HG03139 (cell line): ENCODE measurements around the gene GSE1.

Experiments
- ATAC-seq: cut with Tn5 transposase; IDR thresholded peaks from one replicate; pipeline ENCODE4 v1.9.1; 2021; ENCODE audit not compliant: unreplicated experiment

Gene GSE1

DNA sequence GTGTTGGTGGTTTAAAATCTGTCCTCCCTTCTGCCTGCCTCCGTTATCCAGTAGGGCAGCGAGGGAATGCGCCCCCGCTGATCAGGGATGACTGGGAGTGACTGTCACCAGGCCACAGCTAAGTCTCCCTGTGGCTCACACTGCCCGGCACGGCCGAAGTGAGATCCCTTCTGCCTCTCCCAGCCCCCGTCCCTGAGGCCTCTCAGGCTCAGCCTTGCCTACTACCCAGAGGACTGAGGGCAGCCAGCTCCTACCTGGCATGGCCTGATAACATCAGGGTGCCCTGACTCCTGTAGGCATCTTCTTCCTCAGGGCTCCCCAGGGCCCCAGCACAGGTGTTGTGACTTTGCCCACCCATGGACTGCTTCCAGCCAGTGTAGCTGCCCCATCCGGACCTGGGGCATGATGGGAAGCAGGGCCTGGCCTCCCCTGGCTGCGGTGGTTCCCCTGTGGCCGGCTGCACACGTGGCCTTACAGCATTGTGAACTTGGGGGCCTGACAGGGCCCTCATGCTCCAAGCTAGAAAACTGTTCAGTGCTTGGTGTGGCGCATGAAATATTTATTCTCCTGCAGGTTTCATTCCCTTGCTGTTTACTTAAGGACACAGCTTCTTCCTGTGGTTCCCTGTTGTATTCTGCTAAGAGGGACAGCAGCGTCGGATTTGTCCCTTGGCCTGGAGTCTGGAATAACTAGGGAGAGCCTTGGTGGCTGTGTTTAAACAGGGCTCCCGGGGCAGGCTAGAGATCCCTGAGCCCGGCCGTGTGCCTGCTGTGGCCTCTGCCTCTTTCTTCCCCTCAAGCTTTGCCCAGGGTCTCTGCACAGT lies 45.6 kb downstream of the GSE1 start:
- no peak for ATAC-seq

DNA sequence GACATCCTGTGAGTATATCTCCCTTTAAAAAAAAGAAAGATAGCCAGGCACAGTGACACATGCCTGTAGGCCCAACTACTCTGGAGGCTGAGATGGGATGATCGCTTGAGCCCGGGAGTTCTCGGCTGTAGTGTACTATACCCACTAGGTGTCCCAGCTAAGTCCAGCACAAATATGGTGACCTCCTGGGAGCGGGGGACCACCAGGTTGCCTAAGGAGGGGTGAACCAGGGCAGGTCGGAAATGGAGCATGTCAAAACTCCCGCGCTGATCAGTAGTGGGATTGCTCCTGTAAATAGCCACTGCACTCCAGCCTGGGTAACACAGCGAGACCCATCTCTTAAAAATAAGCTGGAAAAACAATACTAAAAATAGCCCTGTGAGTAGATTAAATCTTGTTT lies 46.2 kb downstream of the GSE1 start:
- ATAC-seq, result no peak

DNA sequence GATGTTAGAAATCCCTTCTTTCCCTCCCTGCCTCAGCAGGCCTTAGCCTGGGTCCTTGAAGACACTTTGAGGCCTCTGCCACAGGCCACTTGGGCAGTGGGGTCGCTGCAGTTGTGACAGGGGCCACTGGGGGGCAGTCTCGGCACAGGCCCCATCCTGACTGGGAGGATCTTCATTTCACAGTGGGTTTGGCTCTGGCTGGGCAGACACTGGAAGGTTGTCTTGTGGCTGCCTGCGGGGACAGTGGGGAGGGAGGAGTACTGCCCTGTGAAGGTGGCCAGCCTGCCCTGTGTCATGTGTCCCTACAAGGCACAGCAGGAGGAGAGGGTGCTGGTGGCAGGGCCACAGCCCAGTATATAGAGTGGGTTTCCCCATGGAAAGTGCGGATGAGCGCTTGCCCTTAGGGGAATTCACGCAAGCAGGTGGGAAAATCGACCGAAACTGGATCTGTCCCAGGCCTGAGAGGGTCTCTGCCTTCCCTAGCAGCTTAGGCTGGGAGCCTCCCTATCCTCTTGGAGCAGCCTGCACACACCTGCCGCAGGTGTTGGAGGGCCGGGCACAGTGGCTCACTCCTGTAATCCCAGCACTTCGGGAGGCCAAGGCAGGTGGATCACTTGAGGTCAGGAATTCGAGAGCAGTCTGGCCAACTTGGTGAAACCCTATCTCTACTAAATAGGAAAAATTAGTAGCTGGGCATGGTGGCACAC lies 46.8 kb downstream of the GSE1 start:
- ATAC-seq, result no peak

GRCh38 chr16:85660843-85661739 lies 48.0 kb downstream of the GSE1 start:
- no peak for ATAC-seq

GRCh38 chr16:85661740-85662481 lies 48.8 kb downstream of the GSE1 start:
- ATAC-seq, result no peak

GRCh38 chr16:85662482-85662812 lies 49.3 kb downstream of the GSE1 start:
- ATAC-seq, result no peak

GRCh38 chr16:85662976-85663830 lies 50.1 kb downstream of the GSE1 start:
- no peak for ATAC-seq

DNA sequence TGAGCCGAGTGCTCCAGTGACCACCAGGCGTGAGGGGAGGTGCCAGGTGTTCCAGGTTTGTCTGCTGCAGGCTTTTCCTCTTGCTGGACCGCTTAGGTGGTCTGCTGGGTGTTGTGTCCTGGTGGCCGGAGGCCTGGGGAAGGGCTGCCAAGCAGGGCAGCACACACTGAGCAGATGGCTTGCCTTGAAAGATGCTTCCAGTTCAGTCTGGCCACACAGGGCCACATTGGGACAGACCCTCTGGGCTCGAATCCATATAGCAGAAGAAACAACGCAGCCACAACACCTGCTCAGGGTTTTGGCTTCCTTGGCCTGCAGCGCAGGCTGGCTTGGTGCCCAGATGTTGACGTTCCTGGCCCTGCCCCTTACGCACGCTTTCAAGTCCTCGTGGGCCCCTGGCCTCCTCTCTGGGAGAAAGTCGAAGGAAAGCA lies 50.8 kb downstream of the GSE1 start:
- ATAC-seq, result no peak

- ATAC-seq, result no peak
These were observed 51.7 kb downstream of the GSE1 start for GRCh38 chr16:85664580-85665372.

DNA sequence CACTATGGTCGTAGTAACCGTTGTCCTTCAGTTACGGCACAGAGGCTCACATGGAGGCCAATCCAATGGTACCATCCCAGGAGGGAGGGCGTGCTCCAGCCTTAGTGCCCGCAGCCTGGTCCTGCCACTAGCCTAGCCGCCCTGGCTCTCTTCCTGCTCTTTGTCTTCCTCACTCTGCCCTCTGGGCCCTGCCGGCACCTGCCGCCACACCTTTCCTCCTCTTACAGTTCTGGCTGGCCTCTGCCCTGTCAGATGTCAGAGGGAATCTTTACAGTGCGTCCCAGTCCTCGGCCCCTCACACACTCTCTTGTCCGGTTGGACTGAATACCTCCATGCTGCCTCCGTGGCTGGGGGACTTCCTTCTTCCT lies 52.2 kb downstream of the GSE1 start:
- ATAC-seq, result no peak

- no peak for ATAC-seq
These were observed 52.8 kb downstream of the GSE1 start for GRCh38 chr16:85665929-85666328.

- no peak for ATAC-seq
These were observed 54.1 kb downstream of the GSE1 start for GRCh38 chr16:85667261-85667660.

DNA sequence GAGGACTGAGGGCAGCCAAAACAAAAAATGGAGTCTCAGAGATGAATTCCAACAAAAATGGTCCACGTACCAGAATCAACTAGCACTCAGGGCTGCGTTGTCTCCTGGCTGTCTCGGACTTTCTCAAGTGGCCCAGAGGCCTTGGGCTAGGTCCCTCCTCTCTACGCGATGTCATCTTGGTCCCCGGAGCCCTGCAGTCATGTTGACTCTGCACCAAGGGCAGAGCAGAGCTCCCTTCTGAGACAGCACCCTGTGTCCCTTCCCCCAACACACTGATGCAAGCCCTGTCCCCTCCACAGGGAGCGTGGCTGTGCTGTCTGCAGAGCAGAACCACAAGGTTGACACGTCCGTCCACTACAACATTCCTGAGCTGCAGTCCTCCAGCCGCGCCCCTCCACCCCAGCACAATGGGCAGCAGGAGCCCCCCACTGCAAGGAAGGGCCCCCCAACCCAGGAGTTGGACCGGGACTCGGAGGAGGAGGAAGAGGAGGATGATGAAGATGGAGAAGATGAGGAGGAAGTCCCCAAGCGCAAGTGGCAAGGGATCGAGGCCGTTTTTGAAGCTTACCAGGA lies 54.8 kb downstream of the GSE1 start:
- no peak for ATAC-seq

DNA sequence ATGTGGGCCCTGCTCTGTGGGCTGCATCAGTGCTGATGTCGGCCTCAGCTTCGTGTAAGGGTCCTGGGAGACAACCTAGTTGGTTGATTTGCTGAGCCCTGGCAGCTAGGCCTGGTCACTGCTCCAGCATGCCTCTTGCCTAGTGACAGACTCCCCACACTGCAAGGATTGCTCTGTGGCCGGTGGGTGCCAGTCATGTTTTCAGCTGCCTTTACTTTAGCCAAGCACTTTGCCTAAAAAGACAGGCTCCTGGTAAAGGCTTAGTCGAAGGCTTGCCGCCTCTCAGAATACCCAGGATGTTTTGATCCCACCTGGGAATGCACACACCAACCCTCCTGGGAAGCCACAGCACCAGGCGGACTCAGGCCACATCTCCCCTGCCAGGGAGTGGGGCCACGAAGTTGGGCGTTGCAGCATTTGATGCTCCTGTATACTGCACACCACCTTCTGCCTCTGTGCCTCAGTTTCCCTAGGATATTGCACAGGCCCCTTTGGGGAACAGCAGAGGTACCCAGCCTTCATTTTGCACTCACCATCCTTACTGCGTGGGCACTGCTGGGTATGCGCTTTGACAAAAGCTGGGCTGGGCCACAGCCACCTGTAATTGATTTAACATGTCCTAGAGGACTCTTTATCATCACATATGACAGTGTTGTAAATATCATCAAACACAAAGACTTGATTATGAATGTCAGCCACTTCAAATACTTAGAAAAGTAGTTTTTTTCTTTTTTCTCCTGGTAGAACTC lies 55.7 kb downstream of the GSE1 start:
- ATAC-seq, result no peak

GRCh38 chr16:85670840-85671239 lies 57.7 kb downstream of the GSE1 start:
- ATAC-seq, result no peak

DNA sequence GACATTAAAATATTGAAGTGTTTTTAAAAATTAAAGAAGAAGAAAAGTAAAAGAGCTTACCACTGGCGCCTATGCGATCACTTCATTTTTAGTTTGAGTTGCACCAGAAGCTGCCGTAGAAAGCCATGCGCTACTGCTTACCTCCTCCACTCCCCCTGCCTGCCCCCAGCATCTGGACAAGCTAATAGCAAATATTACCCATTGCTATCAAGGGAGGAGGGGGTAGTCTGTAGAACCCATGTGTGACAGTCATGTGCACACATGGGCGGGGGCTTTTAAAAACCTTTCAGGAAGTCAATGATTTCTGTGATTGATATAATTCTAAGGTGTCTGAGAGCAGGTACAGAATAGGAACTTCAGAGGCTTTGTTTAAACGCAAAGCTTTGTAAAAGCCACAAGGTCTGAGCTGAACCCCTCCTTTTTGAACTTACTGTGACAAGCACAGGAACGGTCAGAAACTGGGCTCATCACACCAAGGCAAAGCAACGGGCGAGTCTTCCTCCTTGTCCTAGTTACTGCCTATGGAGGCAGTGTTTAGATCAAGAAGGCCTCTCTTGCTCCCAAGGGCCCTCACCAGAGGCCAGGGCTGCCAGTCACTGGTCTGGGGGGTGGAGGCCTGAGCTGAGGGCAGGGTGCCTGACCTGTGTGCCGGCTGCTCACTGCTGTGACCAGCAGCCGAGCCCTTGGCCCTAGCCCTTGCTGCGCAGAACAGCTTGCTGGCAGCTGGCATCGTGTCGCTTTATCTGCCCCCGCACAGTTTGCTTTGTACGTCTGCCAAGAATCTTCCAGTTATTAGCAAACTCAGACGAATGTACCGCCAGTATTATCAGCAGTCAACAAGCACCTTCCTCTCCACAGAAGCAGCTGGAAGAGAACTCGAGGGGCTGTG lies 60.7 kb downstream of the GSE1 start:
- no peak for ATAC-seq

DNA sequence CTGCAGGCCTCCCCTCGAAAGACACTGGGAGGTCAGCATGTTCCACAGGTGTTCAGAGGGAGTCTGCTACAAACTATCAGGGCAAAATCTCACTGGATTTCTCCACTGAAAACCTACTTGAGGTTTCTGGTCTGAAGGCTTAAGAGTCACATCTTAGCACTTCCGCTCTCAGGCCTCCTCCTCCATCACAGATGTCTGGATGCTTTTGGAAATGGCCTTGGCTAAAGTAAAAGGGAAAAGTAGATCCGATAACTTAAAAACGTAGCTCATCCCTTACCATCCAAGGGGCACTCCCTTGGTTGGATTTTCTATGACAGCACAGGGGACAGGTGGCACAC lies 61.3 kb downstream of the GSE1 start:
- no peak for ATAC-seq
